Left ventricle myocardium superior (tissue), 1 donor: ENCODE measurements around the gene SLU7. TPM values are rescaled to one million over a fixed set of nuclear protein-coding genes. Genes with fewer than 3 reads are reported as not detected.

ENCODE experiments used
- ATAC-seq: fragments of 200-7000 bp; cut with Tn5 transposase; one replicate; pipeline ENCODE4 v1.9.1; 2020; ENCODE audit warnings: mild to moderate bottlenecking, moderate library complexity
- DNase-seq: peaks from one replicate; pipeline ENCODE4 v3.0.0-alpha.2; 2020
- intact Hi-C: fragments of 100-400 bp; cut with micrococcal nuclease; formaldehyde crosslinking; loops from one replicate; pipeline ENCODE4 v1.11.0; 2022
- total RNA-seq: library from RNA; stranded (reverse); fragmentation: NEBNext Ultra II Directional; extraction: Animal tissue kit (Norgen Biotek cat#: 25700); gene quantifications from one replicate; pipeline ENCODE4 v1.2.1, GENCODE V29; 2021
- donor health status: DM: no; HTN: yes; CAD: no; lungs with severe emphysema.

SLU7 gene
- total RNA-seq, 1 donor from 2014 or later, result 46.5 TPM

- no peak for DNase-seq
- intact Hi-C loops, result no loop called here
- ATAC-seq, result no peak
These were observed 43.2 kb downstream of the SLU7 start for GRCh38 chr5:160375701-160376100.

DNA sequence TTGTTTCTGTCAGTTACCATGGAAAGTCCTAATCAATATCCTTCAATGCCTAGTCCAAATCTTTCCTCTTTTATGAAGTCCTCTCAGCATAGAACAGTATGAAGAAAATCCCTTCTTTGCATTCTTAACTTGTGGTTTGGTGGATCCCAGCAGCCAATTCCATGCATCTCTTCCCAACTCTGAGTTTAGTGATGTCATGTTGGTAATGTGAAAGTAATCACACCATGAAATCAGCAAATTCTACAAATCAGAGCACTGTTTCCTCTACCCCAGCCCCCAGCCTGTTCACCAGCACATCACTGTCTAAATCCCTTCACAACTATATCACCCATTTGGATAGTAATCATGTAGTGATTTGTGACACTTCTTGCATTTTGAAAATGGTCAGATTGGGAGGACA is 43.7 kb downstream of the SLU7 start:
- no peak for ATAC-seq
- intact Hi-C loops, result no loop called here
- no peak for DNase-seq

- DNase-seq, result no peak
- intact Hi-C loops, result no loop called here
- ATAC-seq, result no peak
These were observed 47.6 kb downstream of the SLU7 start for GRCh38 chr5:160371294-160371693.

DNA sequence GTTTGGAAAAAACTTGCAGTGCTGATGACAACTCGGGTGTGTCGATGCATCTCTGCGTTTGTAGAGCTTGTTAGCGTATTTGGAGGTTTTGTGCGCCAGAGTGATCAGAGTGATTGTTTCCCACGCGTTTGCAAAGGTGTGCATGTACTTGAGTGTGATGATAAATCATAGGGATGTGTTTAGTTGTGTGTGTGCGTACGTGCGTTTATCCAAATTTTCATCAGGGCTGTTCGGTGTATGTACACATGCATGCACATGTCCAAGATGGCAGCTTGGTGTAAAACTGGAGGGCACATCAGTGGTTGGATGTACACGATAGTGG is 48.2 kb downstream of the SLU7 start:
- intact Hi-C loops, result no loop called here
- ATAC-seq, result no peak
- DNase-seq, result no peak

GRCh38 chr5:160369990-160370712 is 48.7 kb downstream of the SLU7 start, which contains the start of gene C1QTNF2:
TSS of gene C1QTNF2 (minus strand) at chr5:160370626. CDS start at chr5:160355011, 15,615 bp downstream.
- DNase-seq (peak; percentile 77), ATAC-seq (peak; percentile 91)

GRCh38 chr5:160367885-160368284 is 51.0 kb downstream of the SLU7 start:
- intact Hi-C loops, result no loop called here
- no peak for DNase-seq
- ATAC-seq, result no peak

More at GRCh38 chr5:160369990-160370712, 48.7 kb downstream of the SLU7 start, which contains the start of gene C1QTNF2:
- intact Hi-C loops, result no loop called here

GRCh38 chr5:160367261-160367660 is 51.6 kb downstream of the SLU7 start:
- ATAC-seq (no peak), DNase-seq (no peak)
- intact Hi-C loops, result no loop called here

GRCh38 chr5:160366230-160366629 is 52.7 kb downstream of the SLU7 start:
- intact Hi-C loops, result no loop called here
- ATAC-seq, result no peak
- DNase-seq, result no peak

GRCh38 chr5:160363660-160364395 is 55.1 kb downstream of the SLU7 start:
- DNase-seq, result no peak
- peak; percentile 19 for ATAC-seq
- intact Hi-C loops, result no loop called here

GRCh38 chr5:160363211-160363610 is 55.7 kb downstream of the SLU7 start:
- DNase-seq, result no peak
- peak; percentile 40 for ATAC-seq

DNA sequence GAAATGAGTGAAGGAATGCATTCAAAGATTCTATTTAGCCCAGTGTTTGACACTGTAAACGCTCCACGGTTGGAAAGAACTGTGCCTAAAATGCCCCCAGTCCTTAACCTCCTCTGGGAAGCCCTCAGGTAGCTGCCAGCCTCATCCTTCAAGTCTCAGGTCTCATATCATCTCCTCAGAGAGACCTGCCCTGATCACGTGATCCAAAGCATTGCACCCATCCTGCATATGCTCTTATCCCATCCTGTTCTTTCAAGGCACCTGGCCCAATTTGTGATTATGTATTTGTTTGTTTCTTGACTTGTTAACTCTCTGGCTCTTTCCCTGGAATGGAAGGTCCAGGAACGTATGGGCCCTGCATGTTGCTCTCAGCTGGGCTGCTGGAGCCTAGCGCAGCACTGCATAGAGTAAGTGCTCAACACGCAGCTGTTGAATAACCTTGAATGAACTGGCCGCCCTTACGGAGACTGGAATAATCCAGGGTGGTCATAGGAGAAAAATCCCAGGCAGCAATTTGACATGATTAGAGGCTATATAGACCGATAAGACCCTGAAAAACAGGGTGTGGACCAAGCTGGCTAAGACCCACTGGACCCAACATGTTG is 57.2 kb downstream of the SLU7 start:
- ATAC-seq (no peak), DNase-seq (no peak)
- intact Hi-C loops, result no loop called here

More at GRCh38 chr5:160363211-160363610, 55.7 kb downstream of the SLU7 start:
- intact Hi-C loops, result no loop called here

DNA sequence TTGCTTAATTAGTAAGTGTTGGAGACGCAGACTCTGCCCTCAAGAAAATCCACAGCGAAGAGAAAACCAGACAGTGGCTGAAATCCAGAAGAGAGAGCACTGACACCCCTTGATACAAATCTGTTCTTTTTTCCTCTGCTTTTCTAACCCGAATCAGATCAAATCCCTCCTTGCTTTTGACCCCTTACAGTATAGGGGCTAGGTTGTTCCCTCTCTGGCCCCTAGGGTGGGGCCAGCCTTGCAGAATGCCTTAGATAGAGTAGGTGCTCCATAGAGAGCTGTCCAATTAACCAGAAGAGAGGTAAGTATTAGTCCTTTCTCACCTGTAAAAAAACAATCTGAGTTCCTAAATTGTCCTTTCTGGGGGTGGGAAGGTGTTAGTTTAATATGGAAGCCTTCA is 58.6 kb downstream of the SLU7 start:
- ATAC-seq, result no peak
- DNase-seq, result no peak
- intact Hi-C loops, result no loop called here

DNA sequence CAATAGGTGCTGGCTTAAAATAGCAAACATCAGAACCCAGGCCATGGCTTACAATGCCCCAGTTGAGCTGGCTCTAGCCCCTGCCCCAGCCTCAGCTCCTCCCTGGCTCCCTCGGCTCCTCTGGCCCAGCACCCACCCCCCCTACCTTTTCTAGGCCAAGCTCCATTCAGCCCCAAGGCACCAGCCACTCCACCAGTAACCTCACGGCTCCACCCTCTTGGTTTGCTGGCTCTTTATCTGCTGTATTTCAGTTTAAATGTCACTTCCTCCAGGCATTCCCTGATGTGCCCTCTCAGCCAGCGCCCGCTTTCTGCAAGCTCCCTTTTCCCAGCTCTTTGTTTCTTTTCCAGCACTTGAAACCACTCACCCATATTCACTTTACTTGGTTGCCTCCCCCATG is 59.1 kb downstream of the SLU7 start:
- ATAC-seq, result no peak
- DNase-seq, result no peak

GRCh38 chr5:160359242-160359641 is 59.6 kb downstream of the SLU7 start:
- intact Hi-C loops, result no loop called here
- DNase-seq (no peak), ATAC-seq (no peak)

More for the DNA sequence above, 59.1 kb downstream of the SLU7 start:
- intact Hi-C loops, result no loop called here

- ATAC-seq, result peak; percentile 87
- intact Hi-C loops, result no loop called here
These were observed 60.9 kb downstream of the SLU7 start for GRCh38 chr5:160357861-160358411.

DNA sequence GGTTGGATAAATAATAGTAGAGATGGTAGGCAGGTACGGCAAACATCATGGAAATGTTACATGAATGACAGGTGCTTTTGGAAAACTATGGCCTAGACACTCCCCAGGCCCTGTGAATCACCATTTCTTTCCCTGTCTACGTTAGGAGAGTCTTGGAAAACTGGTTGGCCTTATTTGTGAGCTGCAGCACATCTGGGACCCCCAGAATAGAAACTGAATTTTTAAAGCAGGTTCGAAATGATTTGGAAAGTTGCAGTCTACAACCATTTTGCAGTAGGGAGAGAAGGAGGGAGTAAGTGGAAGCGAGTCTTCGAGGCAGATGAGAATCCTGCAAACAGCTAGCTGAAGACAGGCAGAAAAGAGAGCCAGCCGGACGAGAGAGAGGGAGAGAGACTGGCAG is 61.5 kb downstream of the SLU7 start:
- no peak for DNase-seq
- peak; percentile 13 for ATAC-seq
- intact Hi-C loops, result no loop called here

More at GRCh38 chr5:160357861-160358411, 60.9 kb downstream of the SLU7 start:
- peak; percentile 59 for DNase-seq

DNA sequence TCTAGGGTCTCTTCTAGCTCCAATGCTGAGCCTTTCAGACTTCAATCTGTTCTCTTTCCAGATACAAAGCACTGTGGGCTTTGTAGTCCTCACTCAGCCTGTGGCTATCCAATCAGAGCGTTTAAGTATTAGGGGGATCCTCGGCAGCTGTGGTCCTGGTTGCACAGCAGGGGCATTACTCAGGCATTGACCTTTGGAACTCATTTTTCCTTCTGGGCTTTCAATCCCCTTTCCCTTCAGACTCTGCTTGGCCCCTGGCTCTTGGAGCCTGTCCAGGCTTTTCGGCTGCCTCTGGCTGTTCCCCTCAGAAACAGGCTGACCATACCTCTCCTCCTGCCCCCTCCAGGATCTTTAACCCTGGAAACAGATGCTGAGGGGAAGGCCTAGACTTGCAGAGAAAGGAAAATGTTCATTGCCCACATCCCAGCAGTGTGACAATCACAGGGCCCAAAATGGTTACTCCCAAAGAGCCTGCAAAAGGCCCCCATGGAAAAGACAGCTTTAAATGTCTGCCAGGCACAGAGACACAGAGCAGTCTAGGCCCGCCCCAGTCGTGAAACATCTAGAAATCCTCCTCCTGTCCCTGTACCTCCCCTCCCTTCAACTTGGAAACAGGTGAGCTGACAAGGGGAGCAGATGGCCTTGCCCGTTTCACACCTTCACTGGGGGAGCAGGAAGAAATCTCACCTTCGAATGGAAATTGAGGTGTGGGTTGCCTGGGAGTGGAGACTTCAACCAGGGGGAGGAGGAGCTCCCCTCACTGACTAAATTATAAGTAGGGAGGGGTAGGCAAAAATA is 62.1 kb downstream of the SLU7 start:
- DNase-seq (no peak), ATAC-seq (no peak)
- intact Hi-C loops, result no loop called here

- ATAC-seq (no peak), DNase-seq (no peak)
- intact Hi-C loops, result no loop called here
These were observed 64.2 kb downstream of the SLU7 start for GRCh38 chr5:160354666-160355065.

DNA sequence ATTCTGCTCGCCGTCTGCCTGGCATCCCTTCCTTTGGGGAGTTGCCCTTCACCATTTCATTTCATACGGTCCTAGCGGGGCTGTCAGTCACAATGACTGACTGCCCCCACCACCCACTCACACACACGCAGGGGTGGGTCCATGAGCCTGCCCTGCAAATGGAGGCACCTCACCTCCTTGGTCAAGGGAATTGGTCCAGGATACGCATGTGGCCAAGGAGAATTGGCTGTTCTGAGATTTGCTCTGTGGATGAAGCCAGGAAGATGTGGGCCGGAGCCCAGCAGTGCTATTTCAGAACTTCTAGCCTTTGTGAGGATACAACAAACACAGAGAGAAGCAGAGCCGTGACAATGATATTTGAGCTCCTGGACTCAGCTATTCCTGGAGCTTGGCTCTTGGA is 65.5 kb downstream of the SLU7 start:
- intact Hi-C loops, result no loop called here
- DNase-seq (peak; percentile 64), ATAC-seq (peak; percentile 60)
